ENCODE data around the gene PEX10.

DNA sequence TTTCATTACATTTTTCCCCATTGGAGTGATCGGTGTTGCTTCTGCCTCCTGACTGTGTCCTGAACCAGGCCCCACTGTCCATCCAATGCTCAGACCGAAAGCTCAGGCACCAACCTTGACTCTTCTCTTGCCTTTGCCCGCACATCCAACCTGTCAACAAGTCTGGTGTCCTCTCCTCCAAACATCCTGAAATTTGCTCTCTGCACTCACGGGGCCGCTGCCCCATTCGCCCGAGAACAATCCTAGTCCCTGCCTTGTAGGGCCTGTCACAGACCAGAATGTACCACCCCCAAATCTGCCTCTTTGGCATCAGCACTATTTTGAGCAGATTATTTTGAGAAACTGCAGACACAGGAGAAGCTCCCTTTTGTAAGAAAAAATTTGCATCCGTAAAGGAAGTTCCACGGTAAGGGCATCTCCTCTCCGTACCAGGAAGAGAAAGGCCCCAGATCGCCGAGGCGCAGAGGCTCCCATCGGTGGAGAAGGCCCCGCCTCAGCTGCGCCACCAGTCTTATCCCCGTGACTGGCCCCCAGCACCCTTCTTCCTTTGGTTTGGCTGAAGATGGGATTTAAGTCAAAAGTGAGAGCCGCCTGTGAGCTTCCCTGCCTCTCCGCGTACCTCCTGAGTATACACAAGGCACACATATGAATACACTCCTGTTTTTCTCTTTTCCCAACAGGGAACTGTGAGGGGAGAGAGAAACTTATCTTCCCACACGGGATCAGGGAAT is 28.1 kb downstream of the PEX10 start:
- TF ChIP-seq, protein P1, sequence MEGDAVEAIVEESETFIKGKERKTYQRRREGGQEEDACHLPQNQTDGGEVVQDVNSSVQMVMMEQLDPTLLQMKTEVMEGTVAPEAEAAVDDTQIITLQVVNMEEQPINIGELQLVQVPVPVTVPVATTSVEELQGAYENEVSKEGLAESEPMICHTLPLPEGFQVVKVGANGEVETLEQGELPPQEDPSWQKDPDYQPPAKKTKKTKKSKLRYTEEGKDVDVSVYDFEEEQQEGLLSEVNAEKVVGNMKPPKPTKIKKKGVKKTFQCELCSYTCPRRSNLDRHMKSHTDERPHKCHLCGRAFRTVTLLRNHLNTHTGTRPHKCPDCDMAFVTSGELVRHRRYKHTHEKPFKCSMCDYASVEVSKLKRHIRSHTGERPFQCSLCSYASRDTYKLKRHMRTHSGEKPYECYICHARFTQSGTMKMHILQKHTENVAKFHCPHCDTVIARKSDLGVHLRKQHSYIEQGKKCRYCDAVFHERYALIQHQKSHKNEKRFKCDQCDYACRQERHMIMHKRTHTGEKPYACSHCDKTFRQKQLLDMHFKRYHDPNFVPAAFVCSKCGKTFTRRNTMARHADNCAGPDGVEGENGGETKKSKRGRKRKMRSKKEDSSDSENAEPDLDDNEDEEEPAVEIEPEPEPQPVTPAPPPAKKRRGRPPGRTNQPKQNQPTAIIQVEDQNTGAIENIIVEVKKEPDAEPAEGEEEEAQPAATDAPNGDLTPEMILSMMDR (conservative IDR thresholded peaks at IDR 0.05), result no peak
- TF ChIP-seq ZFX (IDR thresholded peaks at IDR 0.05), result no peak

Data from C4-2B (cell line).